CD4-positive, alpha-beta T cell treated with Interleukin-2 at 100 ng/mL for 4 hours (primary cell): ENCODE data around the gene ABHD16A.

ENCODE experiments used
- DNase-seq: peaks from one replicate; pipeline ENCODE4 v3.0.0-alpha.2; 2020; ENCODE audit warnings: low spot score

Gene ABHD16A

GRCh38 chr6:31689249-31690110 lies 13.6 kb downstream of the ABHD16A start:
- DNase-seq, result no peak

GRCh38 chr6:31687860-31688693 lies 15.0 kb downstream of the ABHD16A start:
- DNase-seq, result no peak

- DNase-seq, result no peak
Observed at GRCh38 chr6:31687321-31687720, 15.8 kb downstream of the ABHD16A start.

- DNase-seq, result no peak
Observed at GRCh38 chr6:31686483-31686882, 16.6 kb downstream of the ABHD16A start.

GRCh38 chr6:31683591-31683990 lies 19.5 kb downstream of the ABHD16A start:
- DNase-seq, result no peak

- DNase-seq, result peak; percentile 43
Observed at GRCh38 chr6:31681135-31681671, 21.9 kb downstream of the ABHD16A start.

GRCh38 chr6:31680226-31681134 lies 22.6 kb downstream of the ABHD16A start, which contains the start of gene LY6G5C:
TSS of gene LY6G5C (minus strand) at chr6:31681067. CDS start at chr6:31680373, 694 bp downstream.
- peak; percentile 78 for DNase-seq

- DNase-seq, result no peak
Observed at GRCh38 chr6:31677955-31678354, 25.2 kb downstream of the ABHD16A start.

GRCh38 chr6:31676904-31677303 lies 26.2 kb downstream of the ABHD16A start:
- no peak for DNase-seq

GRCh38 chr6:31676322-31676903 lies 26.7 kb downstream of the ABHD16A start:
- no peak for DNase-seq

GRCh38 chr6:31669676-31670075 lies 33.4 kb downstream of the ABHD16A start, which contains the start of gene LY6G5B:
TSS of gene LY6G5B (plus strand) at chr6:31669976. CDS start at chr6:31670951, 975 bp downstream.
- no peak for DNase-seq

GRCh38 chr6:31666337-31666965 lies 36.7 kb downstream of the ABHD16A start:
- DNase-seq, result no peak

- peak; percentile 97 for DNase-seq
Observed at GRCh38 chr6:31665501-31666336, 37.4 kb downstream of the ABHD16A start, which contains the start of gene CSNK2B. TSS of gene CSNK2B (plus strand) at chr6:31666080. CDS start at chr6:31666832, 752 bp downstream.

GRCh38 chr6:31664790-31665500 lies 38.2 kb downstream of the ABHD16A start, which contains the start of gene GPANK1:
TSS of gene GPANK1 (minus strand) at chr6:31664997. CDS start at chr6:31664478, 519 bp downstream.
- peak; percentile 94 for DNase-seq

- DNase-seq, result no peak
Observed at GRCh38 chr6:31663961-31664789, 38.9 kb downstream of the ABHD16A start.

- no peak for DNase-seq
Observed at GRCh38 chr6:31663126-31663960, 39.8 kb downstream of the ABHD16A start.
